Measurements from ENCODE around the gene ERICH4. TPM values are rescaled to one million over a fixed set of nuclear protein-coding genes. Genes with fewer than 3 reads are reported as not detected.
A peak's percentile ranks its signal among the peaks of the same experiment; 100 is the strongest.

The ERICH4 gene
- total and polyA plus RNA-seq, 2 of the 4 experiments (the other 2 are of a cell fraction) = not detected

- WGBS, 2 experiments (ENCODE audit: extremely low coverage in 2 of 2, insufficient read length in 1 of 2) = 90% methylated on average over 4 of the region's 12 CpGs; no CpG with 5 or more reads in 1 of the 2 experiments
- Histone ChIP-seq H3K36me3 (ENCODE audit: control insufficient read depth, insufficient read depth, low read length) (peaks cover 48% of the 10 kb centered on the region), H2BK120ac (ENCODE audit: low read depth, low read length) (no peak overlapping the region), H3K27me3 (ENCODE audit: control insufficient read depth, insufficient read depth, low read length) (no peaks in the 10 kb centered on the region), H2AFZ (replicated peaks; ENCODE audit: low read length, poor library complexity) (peak overlapping the region; percentile 14), H3K9me1 (ENCODE audit: insufficient read depth, low read length) (no peaks in the 10 kb centered on the region; the same call in 1 of the 2 replicates), H4K20me1 (ENCODE audit: insufficient read depth, low read length) (no peaks in the 10 kb centered on the region), H3K9ac (ENCODE audit: low read depth, low read length) (no peak overlapping the region), H4K8ac (ENCODE audit: low read depth in 2 of 2, low read length in 2 of 2) (no peak overlapping the region), H4K5ac (ENCODE audit: low read depth, low read length) (no peak overlapping the region), H2BK5ac (ENCODE audit: low read depth, low read length, poor library complexity, severe bottlenecking) (no peak overlapping the region), H3K4me1 (ENCODE audit: control insufficient read depth, insufficient read depth, low read length) (peaks cover 10% of the 10 kb centered on the region; the same call in 1 of the 2 replicates), H2AK9ac (replicated peaks; ENCODE audit: low read depth, low read length, poor library complexity) (no peak overlapping the region), H3K18ac (ENCODE audit: low read depth, low read length) (no peak overlapping the region), H3K23ac (ENCODE audit: low read depth, low read length) (no peak overlapping the region), H3K4ac (ENCODE audit: low read depth, low read length) (no peak overlapping the region), H2BK15ac (ENCODE audit: low read depth, low read length) (no peak overlapping the region), H4K91ac (ENCODE audit: insufficient read depth, low read depth, low read length) (no peak overlapping the region), H3K14ac (replicated peaks; ENCODE audit: low read depth, low read length) (no peak overlapping the region), H3K4me2 (ENCODE audit: low read depth, low read length) (no peak overlapping the region), H3K4me3 (ENCODE audit: insufficient read depth, low read depth, low read length) (no peak overlapping the region), H3K9me3 (ENCODE audit: control insufficient read depth, insufficient read depth, low read length) (no peaks in the 10 kb centered on the region), H2BK20ac (ENCODE audit: low read depth, low read length) (no peak overlapping the region), H3K79me1 (ENCODE audit: low read depth in 1 of 2, low read length in 2 of 2) (no peaks in the 10 kb centered on the region), H3K56ac (ENCODE audit: extremely low read depth, insufficient read depth, low read length) (no peak overlapping the region), H3K27ac (ENCODE audit: insufficient read depth, low read length) (no peak overlapping the region), H2AK5ac (ENCODE audit: low read depth, low read length) (no peak overlapping the region)
- in situ Hi-C loops (cut with MboI; ENCODE audit: low sequenced_read_pairs) (no loop called here), intact Hi-C loops (cut with micrococcal nuclease) (loop anchor here (10.0 kb wide), 1 partner anchor 218 kb away; no protein-coding TSS in a partner anchor), dilution Hi-C loops (cut with HindIII; ENCODE audit: low sequenced_read_pairs, unreplicated experiment) (no loop called here)
- CTCF ChIA-PET = no interaction called here
- DNase-seq (no peak), ATAC-seq (ENCODE audit: low read depth) (no peak)
- no peak for TF ChIP-seq MXI1 (IDR thresholded peaks at IDR 0.05; ENCODE audit: borderline replicate concordance, low read depth, low read length)
- TF ChIP-seq USF2 (IDR thresholded peaks at IDR 0.05; ENCODE audit: low read depth, low read length) = no peak
- TF ChIP-seq NFE2L2 (IDR thresholded peaks at IDR 0.05; ENCODE audit: low read depth, low read length) = no peak
- no peak for TF ChIP-seq CTCF (conservative IDR thresholded peaks at IDR 0.05; ENCODE audit: low read depth, low read length)
- no peak for TF ChIP-seq CHD1 (IDR thresholded peaks at IDR 0.05; ENCODE audit: low read depth, low read length)
- TF ChIP-seq BHLHE40 (IDR thresholded peaks at IDR 0.05; ENCODE audit: low read depth, low read length) = no peak
- no peak for TF ChIP-seq CEBPB (IDR thresholded peaks at IDR 0.05; ENCODE audit: low read depth, low read length)
- TF ChIP-seq ELK1 (IDR thresholded peaks at IDR 0.05; ENCODE audit: borderline replicate concordance, low read depth, low read length) = no peak
- BruUV-seq (replicated peaks) = no TSS peak
- POLR2A ChIA-PET (ENCODE audit: unreplicated experiment) = no interaction called here
Observed at GRCh38 chr19:41422955-41423354, 20.0 kb upstream of the ERICH4 start.
